OCI-LY7 (cell line): Measurements from ENCODE around the gene IL20RA. TPM values are rescaled to one million over a fixed set of nuclear protein-coding genes. Genes with fewer than 3 reads are reported as not detected.

Source experiments
- small RNA-seq: library from RNA; depleted of rRNA; stranded (forward); fragments of <200 nt; gene quantifications from one replicate; pipeline ENCODE3, GENCODE V24; 2014
- total RNA-seq, 2 experiments: library from RNA; depleted of rRNA in 1 of 2; stranded (reverse); fragments of >200 nt in 1 of 2; shearing (Covaris generic) in 1 of 2; gene quantifications; 2 replicates each; pipeline ENCODE4 v1.2.3, GENCODE V29; 2014 to 2022

The IL20RA gene
- total RNA-seq, 2 experiments from 2014 or later = not detected

Small RNA genes within 50 kb of the gene (small RNA-seq; reads per million reads assigned to genes)
- gene RPL35AP3 = not detected

Other genes starting within 250 kb of the IL20RA start
- gene PEX7, start 222.4 kb downstream of the IL20RA start, total RNA-seq (2014; rRNA removed; shearing (Covaris generic)) = 7.3 and 8.4 TPM in 2 replicates
- 5.8 and 7.9 TPM in 2 replicates for gene PEX7, start 222.4 kb downstream of the IL20RA start, total RNA-seq (2022)
- gene SLC35D3, start 122.7 kb downstream of the IL20RA start, total RNA-seq (2014; rRNA removed; shearing (Covaris generic)) = not detected in 2 replicates
- gene SLC35D3, start 122.7 kb downstream of the IL20RA start, total RNA-seq (2022) = not detected in 2 replicates
- gene IL22RA2, start 128.7 kb upstream of the IL20RA start, total RNA-seq (2014; rRNA removed; shearing (Covaris generic)) = not detected in 2 replicates
- not detected in 2 replicates for gene IL22RA2, start 128.7 kb upstream of the IL20RA start, total RNA-seq (2022)
- gene IFNGR1, start 174.4 kb upstream of the IL20RA start, total RNA-seq (2014; rRNA removed; shearing (Covaris generic)) = 23.2 and 25.6 TPM in 2 replicates
- gene IFNGR1, start 174.4 kb upstream of the IL20RA start, total RNA-seq (2022) = 22.8 and 23.6 TPM in 2 replicates